ENCODE measurements around the gene KCNQ2. TPM values are rescaled to one million over a fixed set of nuclear protein-coding genes. Genes with fewer than 3 reads are reported as not detected.

KCNQ2 gene
- total RNA-seq, 1 experiment from 2014 or later = 86.5 TPM

- Histone ChIP-seq H3K4me1 (ENCODE audit: control insufficient read depth in 1 of 2, insufficient read depth in 2 of 2, low read length in 2 of 2) (peaks cover 0 to 7% of the 10 kb centered on the region in 2 experiments; a peak in 1 of 4 replicates), H4K20me1 (ENCODE audit: insufficient read depth) (no peaks in the 10 kb centered on the region), H3K9me3 (ENCODE audit: control insufficient read depth in 1 of 2, insufficient read depth in 1 of 2, low read depth in 1 of 2, low read length in 2 of 2) (no peaks in the 10 kb centered on the region), H3K36me3 (ENCODE audit: control insufficient read depth in 1 of 2, insufficient read depth in 2 of 2, low read length in 2 of 2) (no peaks in the 10 kb centered on the region), H3K4me3 (replicated peaks in 1 of 2; ENCODE audit: low read depth in 1 of 2, low read length in 2 of 2) (no peak overlapping the region), H3K4me2 (ENCODE audit: low read length) (no peak overlapping the region), H3K27me3 (ENCODE audit: insufficient read depth, low read length) (no peaks in the 10 kb centered on the region), H3K9me2 (ENCODE audit: insufficient read depth) (no peaks in the 10 kb centered on the region), H3K9ac (ENCODE audit: low read length) (no peak overlapping the region), H3K79me2 (ENCODE audit: insufficient read depth, low read length) (no peaks in the 10 kb centered on the region), H3K27ac (ENCODE audit: low read depth, low read length) (no peak overlapping the region), H2AFZ (ENCODE audit: low read depth, low read length, poor library complexity, severe bottlenecking) (no peak overlapping the region)
- DNase-seq (ENCODE audit: low read depth, low spot score) (no peak), ATAC-seq (no peak)
- intact Hi-C loops (cut with micrococcal nuclease) = no loop called here
- no TSS peak for BruUV-seq (replicated peaks)
- RAD21 ChIA-PET (ENCODE audit: low non-redundant PET in 1 of 2, low total read pairs in 2 of 2, uncharacterized antibody in 2 of 2, unreplicated experiment in 2 of 2) = no interaction called here
- TF ChIP-seq EZH2 (IDR thresholded peaks at IDR 0.05) = no peak
- TF ChIP-seq YY1 (IDR thresholded peaks at IDR 0.05; ENCODE audit: extremely low read depth, insufficient replicate concordance, low read depth, low read length) = no peak
- no peak for TF ChIP-seq ZFX (IDR thresholded peaks at IDR 0.05)
- TF ChIP-seq MAX (IDR thresholded peaks at IDR 0.05) = no peak
- TF ChIP-seq JUND (IDR thresholded peaks at IDR 0.05) = no peak
- TF ChIP-seq ZNF274 (IDR thresholded peaks at IDR 0.05; ENCODE audit: low read depth, low read length) = no peak
- no peak for TF ChIP-seq TCF7L2 (IDR thresholded peaks at IDR 0.05; ENCODE audit: borderline replicate concordance, extremely low read depth, insufficient read depth, insufficient read length)
- no peak for TF ChIP-seq ATF3 (IDR thresholded peaks at IDR 0.05)
- TF ChIP-seq CTCF (IDR thresholded peaks at IDR 0.05 in 2 of 3, conservative IDR thresholded peaks at IDR 0.05 in 1 of 3; ENCODE audit: borderline replicate concordance in 1 of 3, insufficient read depth in 1 of 3, low read depth in 2 of 3, low read length in 2 of 3) = no peak
- no peak for TF ChIP-seq SP1 (IDR thresholded peaks at IDR 0.05; ENCODE audit: low read depth)
- no peak for TF ChIP-seq SIN3A (IDR thresholded peaks at IDR 0.05; ENCODE audit: low read depth)
- no peak for TF ChIP-seq POLR2A (IDR thresholded peaks at IDR 0.05; ENCODE audit: borderline replicate concordance, extremely low read depth, insufficient read depth, insufficient read length)
- no peak for TF ChIP-seq ELF1 (IDR thresholded peaks at IDR 0.05; ENCODE audit: borderline replicate concordance, low read depth)
- no peak for TF ChIP-seq POLR2AphosphoS5 (IDR thresholded peaks at IDR 0.05; ENCODE audit: low read depth, low read length)
- CTCF ChIA-PET = no interaction called here
- POLR2A ChIA-PET = no interaction called here
These were observed 58.3 kb downstream of the KCNQ2 start for GRCh38 chr20:63413963-63414684.

Measured in HCT116 (cell line).